ENCODE results near the gene TPPP2. TPM values are rescaled to one million over a fixed set of nuclear protein-coding genes. Genes with fewer than 3 reads are reported as not detected.
"Not testable (repeated sequence)": the region's sequence is repeated elsewhere in the genome, so short reads cannot be mapped to it uniquely, and the experiment has no call there.

Gene TPPP2
- total RNA-seq, 1 experiment from 2014 or later, result not detected

GRCh38 chr14:21030531-21030930 is 514 bp downstream of the TPPP2 start:
- in situ Hi-C loops (cut with HindIII; ENCODE audit: low pct_unique_long_range_greater_than_20kb, low sequenced_read_pairs), result no loop called here
- DNase-seq (ENCODE audit: low read depth, low spot score), result no peak

- in situ Hi-C loops (cut with HindIII; ENCODE audit: low pct_unique_long_range_greater_than_20kb, low sequenced_read_pairs), result no loop called here
- no peak for DNase-seq (ENCODE audit: low read depth, low spot score)
Observed at GRCh38 chr14:21032326-21033132, 2.5 kb downstream of the TPPP2 start.

- DNase-seq (ENCODE audit: low read depth, low spot score), result no peak
- in situ Hi-C loops (cut with HindIII; ENCODE audit: low pct_unique_long_range_greater_than_20kb, low sequenced_read_pairs), result no loop called here
Observed at GRCh38 chr14:21033133-21033698, 3.2 kb downstream of the TPPP2 start.

GRCh38 chr14:21034707-21035106 is 4.7 kb downstream of the TPPP2 start, which contains the start of gene RNASE13:
Gene RNASE13, minus strand, starts transcription at chr14:21034807. Its CDS starts 519 bp downstream, at chr14:21034288.
- no peak for DNase-seq (ENCODE audit: low read depth, low spot score)
- in situ Hi-C loops (cut with HindIII; ENCODE audit: low pct_unique_long_range_greater_than_20kb, low sequenced_read_pairs), result no loop called here

GRCh38 chr14:21036751-21037150 is 6.7 kb downstream of the TPPP2 start:
- no peak for DNase-seq (ENCODE audit: low read depth, low spot score)
- in situ Hi-C loops (cut with HindIII; ENCODE audit: low pct_unique_long_range_greater_than_20kb, low sequenced_read_pairs), result no loop called here

- in situ Hi-C loops (cut with HindIII; ENCODE audit: low pct_unique_long_range_greater_than_20kb, low sequenced_read_pairs), result no loop called here
- DNase-seq (ENCODE audit: low read depth, low spot score), result no peak
Observed at GRCh38 chr14:21037156-21037555, 7.1 kb downstream of the TPPP2 start.

- in situ Hi-C loops (cut with HindIII; ENCODE audit: low pct_unique_long_range_greater_than_20kb, low sequenced_read_pairs), result no loop called here
- peak; percentile 70 for DNase-seq (ENCODE audit: low read depth, low spot score)
Observed at GRCh38 chr14:21038441-21039422, 8.7 kb downstream of the TPPP2 start.

GRCh38 chr14:21039585-21040369 is 9.8 kb downstream of the TPPP2 start:
- in situ Hi-C loops (cut with HindIII; ENCODE audit: low pct_unique_long_range_greater_than_20kb, low sequenced_read_pairs), result no loop called here

GRCh38 chr14:21040370-21040925 is 10.4 kb downstream of the TPPP2 start:
- in situ Hi-C loops (cut with HindIII; ENCODE audit: low pct_unique_long_range_greater_than_20kb, low sequenced_read_pairs), result no loop called here
- DNase-seq (ENCODE audit: low read depth, low spot score), result no peak

More at GRCh38 chr14:21039585-21040369, 9.8 kb downstream of the TPPP2 start:
- DNase-seq (ENCODE audit: low read depth, low spot score), result peak; percentile 84

GRCh38 chr14:21040941-21041340 is 10.9 kb downstream of the TPPP2 start:
- in situ Hi-C loops (cut with HindIII; ENCODE audit: low pct_unique_long_range_greater_than_20kb, low sequenced_read_pairs); DNase-seq (ENCODE audit: low read depth, low spot score): not testable (repeated sequence)

- peak; percentile 44 for DNase-seq (ENCODE audit: low read depth, low spot score)
- in situ Hi-C loops (cut with HindIII; ENCODE audit: low pct_unique_long_range_greater_than_20kb, low sequenced_read_pairs), result no loop called here
Observed at GRCh38 chr14:21041676-21042433, 11.8 kb downstream of the TPPP2 start, which contains the start of gene RNASE7. Gene RNASE7, plus strand, starts transcription at chr14:21042362. Its CDS starts 631 bp downstream, at chr14:21042993.

GRCh38 chr14:21042918-21043317 is 12.9 kb downstream of the TPPP2 start:
- no peak for DNase-seq (ENCODE audit: low read depth, low spot score)
- in situ Hi-C loops (cut with HindIII; ENCODE audit: low pct_unique_long_range_greater_than_20kb, low sequenced_read_pairs), result no loop called here

GRCh38 chr14:21043387-21043973 is 13.5 kb downstream of the TPPP2 start:
- in situ Hi-C loops (cut with HindIII; ENCODE audit: low pct_unique_long_range_greater_than_20kb, low sequenced_read_pairs), result no loop called here
- no peak for DNase-seq (ENCODE audit: low read depth, low spot score)

- in situ Hi-C loops (cut with HindIII; ENCODE audit: low pct_unique_long_range_greater_than_20kb, low sequenced_read_pairs), result no loop called here
- DNase-seq (ENCODE audit: low read depth, low spot score), result no peak
Observed at GRCh38 chr14:21043974-21044618, 14.1 kb downstream of the TPPP2 start.

- no peak for DNase-seq (ENCODE audit: low read depth, low spot score)
- in situ Hi-C loops (cut with HindIII; ENCODE audit: low pct_unique_long_range_greater_than_20kb, low sequenced_read_pairs), result no loop called here
Observed at GRCh38 chr14:21047378-21047781, 17.4 kb downstream of the TPPP2 start.

All from SK-MEL-5 (cell line).